H1 (cell line): ENCODE measurements around the gene SLC39A7.

Experiments
- EZH2 ChIP-seq: fragments of 200-600 bp; sonication (generic); IDR thresholded peaks from 2 replicates; pipeline ENCODE4 v1.7.1; 2012; ENCODE audit warnings: low read depth, mild to moderate bottlenecking, moderate library complexity, low read length, inconsistent platforms; ENCODE audit not compliant: severe bottlenecking
- POLR2AphosphoS5 ChIP-seq: IDR thresholded peaks from 2 replicates; pipeline ENCODE4 v1.6.1; 2011; ENCODE audit warnings: low read depth, low read length
- RAD21 ChIP-seq, 2 experiments: IDR thresholded peaks in 1 of 2; conservative IDR thresholded peaks in 1 of 2; 2 replicates each; pipeline ENCODE4 v1.6.1; 2011; ENCODE audit warnings: low read depth in 2 of 2, low read length in 2 of 2, improper control_type of control experiment in 1 of 2, inconsistent platforms in 1 of 2, mild to moderate bottlenecking in 1 of 2, moderate library complexity in 1 of 2
- TF ChIP-seq, protein P1 (sequence below), 3 experiments: IDR thresholded peaks; 1 replicate in 2 of 3; 2 replicates in 1 of 3; pipeline versions ENCODE4 v1.5.1 to v1.6.1; 2011; ENCODE audit warnings: low read length in 3 of 3, mild to moderate bottlenecking in 3 of 3, inconsistent platforms in 2 of 3, low read depth in 1 of 3, moderate library complexity in 1 of 3; ENCODE audit not compliant: insufficient read depth in 1 of 3; ENCODE audit errors: control extremely low read depth in 1 of 3

DNA sequence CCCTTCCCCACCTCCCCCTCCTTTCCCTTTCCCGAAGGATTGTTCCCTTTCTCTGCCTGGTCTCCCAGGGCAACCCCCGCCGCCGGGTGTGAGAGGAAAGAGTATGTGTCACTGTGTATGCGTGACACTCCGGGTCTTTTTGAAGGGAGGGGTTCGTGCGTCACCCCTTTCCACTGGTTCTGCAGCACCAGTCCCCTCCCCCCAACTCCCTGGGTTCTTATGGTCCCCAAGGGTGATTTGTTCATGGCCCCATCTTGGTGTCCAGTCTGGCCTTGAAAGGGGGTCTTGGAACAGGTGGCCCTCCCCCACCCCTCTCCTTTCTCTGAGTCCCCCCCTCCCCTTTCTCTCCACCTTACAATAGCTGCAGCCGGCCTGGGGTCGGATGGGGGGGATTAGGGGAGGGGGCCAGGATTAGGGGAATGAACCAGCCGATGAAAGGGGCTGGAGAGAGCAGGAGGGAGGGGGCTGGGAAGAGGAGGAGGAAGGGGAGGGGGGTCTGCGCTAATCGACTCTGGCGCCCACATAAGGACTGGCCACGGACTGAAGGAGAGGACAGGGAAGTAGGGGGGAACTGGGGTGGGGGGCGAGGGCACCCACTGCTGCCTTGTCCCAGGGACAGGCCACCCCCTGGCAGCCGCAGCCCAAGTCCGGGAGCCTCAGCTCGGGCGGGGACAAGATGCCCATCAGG is 6.3 kb downstream of the SLC39A7 start:
- no peak for TF ChIP-seq RAD21 (IDR thresholded peaks at IDR 0.05 in 1 of 2, conservative IDR thresholded peaks at IDR 0.05 in 1 of 2; ENCODE audit: low read depth in 2 of 2, low read length in 2 of 2)
- peak; percentile 16 for TF ChIP-seq EZH2
- TF ChIP-seq POLR2AphosphoS5, result no peak
- TF ChIP-seq, protein P1, sequence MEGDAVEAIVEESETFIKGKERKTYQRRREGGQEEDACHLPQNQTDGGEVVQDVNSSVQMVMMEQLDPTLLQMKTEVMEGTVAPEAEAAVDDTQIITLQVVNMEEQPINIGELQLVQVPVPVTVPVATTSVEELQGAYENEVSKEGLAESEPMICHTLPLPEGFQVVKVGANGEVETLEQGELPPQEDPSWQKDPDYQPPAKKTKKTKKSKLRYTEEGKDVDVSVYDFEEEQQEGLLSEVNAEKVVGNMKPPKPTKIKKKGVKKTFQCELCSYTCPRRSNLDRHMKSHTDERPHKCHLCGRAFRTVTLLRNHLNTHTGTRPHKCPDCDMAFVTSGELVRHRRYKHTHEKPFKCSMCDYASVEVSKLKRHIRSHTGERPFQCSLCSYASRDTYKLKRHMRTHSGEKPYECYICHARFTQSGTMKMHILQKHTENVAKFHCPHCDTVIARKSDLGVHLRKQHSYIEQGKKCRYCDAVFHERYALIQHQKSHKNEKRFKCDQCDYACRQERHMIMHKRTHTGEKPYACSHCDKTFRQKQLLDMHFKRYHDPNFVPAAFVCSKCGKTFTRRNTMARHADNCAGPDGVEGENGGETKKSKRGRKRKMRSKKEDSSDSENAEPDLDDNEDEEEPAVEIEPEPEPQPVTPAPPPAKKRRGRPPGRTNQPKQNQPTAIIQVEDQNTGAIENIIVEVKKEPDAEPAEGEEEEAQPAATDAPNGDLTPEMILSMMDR (IDR thresholded peaks at IDR 0.05; ENCODE audit: control extremely low read depth in 1 of 3, insufficient read depth in 1 of 3, low read depth in 1 of 3, low read length in 3 of 3), result no peak
